ENCODE results near the gene RALGAPA2. TPM values are rescaled to one million over a fixed set of nuclear protein-coding genes. Genes with fewer than 3 reads are reported as not detected.

RALGAPA2 gene
- total RNA-seq, 2 experiments from 2014 or later: 21.8 to 22.8 TPM

DNA sequence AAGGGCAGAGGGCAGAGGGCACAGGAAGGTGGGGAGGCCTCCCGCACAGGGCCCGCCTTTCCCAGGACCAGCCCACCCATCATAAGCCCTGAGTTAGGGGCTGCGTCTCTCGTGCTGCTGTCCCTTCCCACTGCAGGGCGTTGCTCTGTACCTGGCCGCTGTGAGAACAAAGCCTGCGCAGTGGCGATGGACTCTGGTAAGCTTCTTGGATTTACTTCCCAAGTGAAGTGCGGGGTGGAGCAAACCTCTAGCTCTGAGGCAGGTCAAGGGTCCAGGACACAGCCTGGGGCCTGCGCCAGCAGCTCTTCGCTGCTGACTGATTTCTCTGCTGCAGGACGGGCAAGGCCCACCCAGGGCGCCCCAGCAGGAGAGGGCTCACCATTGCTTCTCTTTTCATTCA lies 320.7 kb downstream of the RALGAPA2 start:
- Mint-ChIP-seq H3K27ac (no peak overlapping the region), H3K9me3 (ENCODE audit: insufficient read depth) (no peaks in the 10 kb centered on the region), H3K4me1 (ENCODE audit: low read depth) (no peaks in the 10 kb centered on the region), H3K36me3 (ENCODE audit: low read depth) (no peaks in the 10 kb centered on the region), H3K4me3 (no peak overlapping the region), H3K27me3 (ENCODE audit: low read depth) (no peaks in the 10 kb centered on the region)
- ChIA-PET CTCF (interaction anchor here (1.0 kb wide), 1 partner anchor 15 kb away, joined by 3 read pairs; no protein-coding TSS in a partner anchor), POLR2A (no interaction called here)
- DNase-seq (no peak), ATAC-seq (no peak)

DNA sequence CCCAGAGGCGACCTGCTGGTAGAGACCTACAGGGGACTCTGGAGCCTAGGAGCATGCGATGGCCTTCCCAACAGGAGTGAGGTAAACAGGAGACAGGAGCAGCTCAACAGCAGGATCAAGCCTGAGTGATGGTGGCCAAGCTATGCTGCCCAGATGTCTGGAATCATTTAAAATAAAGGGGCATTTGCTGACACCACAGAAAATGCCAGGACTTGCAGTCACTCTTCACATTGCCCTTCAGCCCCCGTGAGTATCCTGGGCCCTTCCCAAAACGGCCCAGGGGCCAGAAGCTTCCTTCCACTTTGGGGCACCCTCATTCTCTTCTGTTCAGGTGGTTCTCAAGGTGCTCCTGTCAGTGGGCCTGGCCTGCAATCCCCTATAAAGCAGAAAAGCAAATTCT lies 321.3 kb downstream of the RALGAPA2 start:
- ATAC-seq: no peak
- CTCF ChIA-PET: interaction anchor here (1.0 kb wide), 1 partner anchor 16 kb away, joined by 3 read pairs; no protein-coding TSS in a partner anchor

DNA sequence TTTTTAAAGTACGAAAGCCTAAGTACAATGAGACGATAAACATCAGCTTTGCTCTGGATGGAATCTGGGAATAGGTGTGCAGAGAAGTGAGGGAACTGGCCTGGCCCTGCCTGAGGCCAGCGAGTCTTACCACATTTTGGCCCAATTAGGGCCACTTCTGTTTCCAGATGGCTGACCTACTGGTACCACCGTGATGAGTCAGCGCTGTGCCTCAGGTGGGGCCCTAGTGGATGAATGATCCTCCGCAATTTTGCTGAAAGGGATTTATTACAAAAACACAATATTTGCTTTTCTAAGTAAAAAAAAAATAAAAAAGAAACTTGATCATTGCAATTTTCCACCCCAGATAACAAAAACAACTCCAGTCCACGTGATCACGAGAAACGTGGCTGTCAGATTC lies 322.1 kb downstream of the RALGAPA2 start:
- no peak for DNase-seq
- no peak overlapping the region for H3K27ac Mint-ChIP-seq
- no peaks in the 10 kb centered on the region for H3K9me3 Mint-ChIP-seq (ENCODE audit: insufficient read depth)
- ATAC-seq: no peak
- no peaks in the 10 kb centered on the region for H3K4me1 Mint-ChIP-seq (ENCODE audit: low read depth)
- ChIA-PET POLR2A (no interaction called here), CTCF (no interaction called here)
- no peaks in the 10 kb centered on the region for H3K27me3 Mint-ChIP-seq (ENCODE audit: low read depth)
- no peaks in the 10 kb centered on the region for H3K36me3 Mint-ChIP-seq (ENCODE audit: low read depth)
- H3K4me3 Mint-ChIP-seq: no peak overlapping the region

More for the DNA sequence above, 321.3 kb downstream of the RALGAPA2 start:
- Mint-ChIP-seq H3K4me3 (no peak overlapping the region), H3K9me3 (ENCODE audit: insufficient read depth) (no peaks in the 10 kb centered on the region), H3K27me3 (ENCODE audit: low read depth) (no peaks in the 10 kb centered on the region), H3K36me3 (ENCODE audit: low read depth) (no peaks in the 10 kb centered on the region), H3K27ac (no peak overlapping the region), H3K4me1 (ENCODE audit: low read depth) (no peaks in the 10 kb centered on the region)
- DNase-seq: no peak
- POLR2A ChIA-PET: no interaction called here

DNA sequence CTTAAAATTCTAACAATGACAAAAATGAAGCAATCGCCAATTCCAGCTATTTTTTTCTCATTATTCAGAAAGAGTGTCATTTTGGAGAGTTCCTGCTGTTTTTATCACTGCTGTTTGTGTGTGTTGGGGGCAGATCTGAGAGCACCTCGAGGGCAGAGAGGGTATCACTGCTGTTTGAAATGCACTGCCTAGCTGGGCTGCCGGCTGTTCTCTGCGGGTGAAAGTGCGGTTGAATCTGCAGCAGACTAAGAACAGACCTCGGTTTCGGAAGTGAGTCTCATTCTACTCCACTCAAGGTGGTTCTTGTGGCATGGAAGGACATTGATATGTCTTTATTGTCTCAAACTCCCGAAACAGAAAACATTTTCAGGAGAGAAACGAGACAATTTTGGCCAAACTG lies 326.3 kb downstream of the RALGAPA2 start:
- Mint-ChIP-seq H3K4me1 (ENCODE audit: low read depth) (no peaks in the 10 kb centered on the region), H3K27me3 (ENCODE audit: low read depth) (peaks cover 4% of the 10 kb centered on the region), H3K36me3 (ENCODE audit: low read depth) (no peaks in the 10 kb centered on the region), H3K27ac (no peak overlapping the region), H3K4me3 (no peak overlapping the region), H3K9me3 (ENCODE audit: insufficient read depth) (no peaks in the 10 kb centered on the region)
- ChIA-PET POLR2A (no interaction called here), CTCF (no interaction called here)
- DNase-seq (no peak), ATAC-seq (no peak)

DNA sequence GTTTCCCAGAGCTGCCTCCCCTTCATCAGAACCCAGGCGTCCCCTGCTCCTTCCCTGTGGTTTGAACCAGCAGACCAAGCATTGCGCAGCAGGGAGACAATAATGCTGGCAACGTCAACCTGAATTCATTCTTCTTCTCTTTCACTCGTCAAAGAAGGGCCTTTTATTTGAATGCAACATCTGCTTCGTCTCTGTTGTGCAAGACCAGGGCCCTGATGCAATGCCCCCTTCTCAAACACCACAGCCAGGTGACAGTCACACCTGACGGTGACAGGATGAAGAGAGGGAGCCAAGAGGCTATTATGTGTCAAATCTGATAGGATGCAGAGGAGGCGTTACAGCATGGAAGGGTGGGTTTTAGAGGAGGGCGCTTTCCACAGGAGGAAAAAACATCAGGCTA lies 336.6 kb downstream of the RALGAPA2 start:
- ChIA-PET POLR2A (no interaction called here), CTCF (no interaction called here)
- no peak for DNase-seq
- H3K4me3 Mint-ChIP-seq: no peak overlapping the region
- H3K9me3 Mint-ChIP-seq (ENCODE audit: insufficient read depth): no peaks in the 10 kb centered on the region
- no peaks in the 10 kb centered on the region for H3K36me3 Mint-ChIP-seq (ENCODE audit: low read depth)
- no peak overlapping the region for H3K27ac Mint-ChIP-seq
- H3K27me3 Mint-ChIP-seq (ENCODE audit: low read depth): peaks cover 50% of the 10 kb centered on the region
- H3K4me1 Mint-ChIP-seq (ENCODE audit: low read depth): no peaks in the 10 kb centered on the region
- ATAC-seq: no peak

DNA sequence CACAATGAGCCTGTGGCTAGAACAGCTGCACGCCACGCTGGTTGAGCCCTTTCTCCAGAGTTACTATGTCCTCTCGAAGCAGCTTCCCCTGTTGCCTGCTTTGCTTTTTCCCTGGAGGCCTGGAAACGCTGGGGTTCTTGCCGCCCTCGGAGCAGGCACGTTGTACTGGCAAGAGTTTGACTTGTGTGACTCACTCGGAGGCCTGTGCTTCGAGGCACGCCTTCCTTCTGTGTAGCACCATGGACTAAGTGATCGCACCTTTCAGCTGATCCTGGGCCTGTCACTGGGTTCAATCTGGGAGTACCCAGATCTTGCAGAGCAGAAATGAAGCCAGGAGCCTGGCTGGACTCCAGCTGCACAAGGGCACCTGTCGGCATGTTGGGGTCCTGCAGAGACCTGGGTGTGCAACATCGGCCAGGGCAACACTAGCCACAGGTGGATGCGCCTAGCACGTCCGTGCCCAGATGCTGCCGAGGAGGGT lies 339.3 kb downstream of the RALGAPA2 start:
- peaks cover 3% of the 10 kb centered on the region for H3K36me3 Mint-ChIP-seq (ENCODE audit: low read depth)
- POLR2A ChIA-PET: no interaction called here
- H3K9me3 Mint-ChIP-seq (ENCODE audit: insufficient read depth): no peaks in the 10 kb centered on the region
- DNase-seq: no peak
- CTCF ChIA-PET: no interaction called here
- H3K27me3 Mint-ChIP-seq (ENCODE audit: low read depth): peaks cover 62% of the 10 kb centered on the region
- H3K4me1 Mint-ChIP-seq (ENCODE audit: low read depth): peaks cover 4% of the 10 kb centered on the region
- H3K27ac Mint-ChIP-seq: no peak overlapping the region
- no peak overlapping the region for H3K4me3 Mint-ChIP-seq
- no peak for ATAC-seq

DNA sequence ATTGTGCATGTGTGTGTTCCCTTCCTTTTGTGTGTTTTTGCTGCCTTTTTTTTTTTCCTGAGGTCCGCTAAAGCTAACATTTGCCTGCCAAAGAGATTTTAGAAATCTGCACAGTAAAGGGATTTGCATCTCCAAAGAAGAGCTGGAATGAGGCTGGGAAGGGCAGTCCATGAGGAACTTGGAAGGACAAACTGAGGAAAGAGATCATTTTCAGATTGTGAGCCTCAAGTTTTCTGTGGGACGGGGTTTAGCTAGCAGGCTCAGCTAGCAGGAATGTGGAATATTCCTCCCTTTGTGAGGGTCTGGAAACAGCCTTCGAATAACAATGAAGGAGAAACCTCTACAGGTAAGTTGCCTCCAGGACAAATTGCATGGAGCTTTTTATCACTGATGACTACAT lies 340.8 kb downstream of the RALGAPA2 start:
- CTCF ChIA-PET: no interaction called here

DNA sequence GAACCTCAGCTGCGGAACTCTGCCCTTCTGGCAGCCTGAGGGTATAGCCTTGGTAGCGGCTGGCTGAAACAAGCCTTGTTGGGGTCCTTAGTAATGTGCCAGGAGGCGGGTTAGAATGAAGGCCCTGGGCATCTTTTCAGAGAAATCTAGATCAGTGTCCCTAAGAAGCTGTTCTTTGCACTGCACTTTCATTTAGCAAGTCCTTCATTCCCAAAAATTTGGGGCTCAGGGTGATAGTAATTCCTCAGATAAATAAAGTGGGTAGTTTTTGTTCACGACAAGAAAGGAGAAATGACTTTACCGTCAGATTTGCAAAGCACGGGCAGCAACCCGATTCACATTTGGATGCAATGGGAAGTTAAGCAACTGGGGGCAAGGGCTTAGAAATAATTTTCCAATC lies 341.4 kb downstream of the RALGAPA2 start:
- no peak for DNase-seq
- Mint-ChIP-seq H3K9me3 (ENCODE audit: insufficient read depth) (no peaks in the 10 kb centered on the region), H3K4me3 (no peak overlapping the region), H3K36me3 (ENCODE audit: low read depth) (peaks cover 3% of the 10 kb centered on the region), H3K27ac (no peak overlapping the region), H3K27me3 (ENCODE audit: low read depth) (peaks cover 71% of the 10 kb centered on the region), H3K4me1 (ENCODE audit: low read depth) (peaks cover 6% of the 10 kb centered on the region)
- CTCF ChIA-PET: interaction anchor here (1.0 kb wide), 1 partner anchor 223 kb away, joined by 4 read pairs; no protein-coding TSS in a partner anchor
- POLR2A ChIA-PET: no interaction called here
- no peak for ATAC-seq

More for the DNA sequence above, 340.8 kb downstream of the RALGAPA2 start:
- Mint-ChIP-seq H3K9me3 (ENCODE audit: insufficient read depth) (no peaks in the 10 kb centered on the region), H3K4me3 (no peak overlapping the region), H3K4me1 (ENCODE audit: low read depth) (peaks cover 6% of the 10 kb centered on the region), H3K27me3 (ENCODE audit: low read depth) (peaks cover 69% of the 10 kb centered on the region), H3K27ac (no peak overlapping the region), H3K36me3 (ENCODE audit: low read depth) (peaks cover 3% of the 10 kb centered on the region)
- POLR2A ChIA-PET: no interaction called here
- ATAC-seq (no peak), DNase-seq (no peak)

DNA sequence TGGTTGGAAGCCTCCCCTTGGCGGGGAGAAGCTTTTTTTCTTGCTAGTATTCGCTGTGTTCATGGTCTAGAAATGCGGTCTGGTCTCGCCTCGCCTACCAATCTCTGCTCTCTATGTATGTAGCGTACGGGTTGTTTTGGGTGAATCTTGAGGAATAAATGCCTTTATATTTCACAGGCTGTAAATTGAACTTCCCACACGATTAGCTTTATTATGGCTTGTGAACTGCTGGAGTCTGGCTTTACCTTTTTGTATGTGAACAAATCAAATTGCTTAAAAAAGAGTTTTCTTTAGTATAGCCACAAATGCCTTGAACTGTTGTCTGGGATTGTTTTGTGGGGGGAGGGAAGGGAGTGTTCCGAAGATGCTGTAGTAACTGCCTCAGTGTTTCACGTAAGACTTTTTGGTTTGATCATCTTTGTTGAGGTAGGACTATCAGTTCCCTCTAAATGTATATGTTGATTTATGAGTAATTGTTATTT lies 342.3 kb downstream of the RALGAPA2 start:
- CTCF ChIA-PET: interaction anchor here (1.0 kb wide), 1 partner anchor 224 kb away, joined by 4 read pairs; no protein-coding TSS in a partner anchor
- peak overlapping the region; percentile 65 for H3K27ac Mint-ChIP-seq
- H3K27me3 Mint-ChIP-seq (ENCODE audit: low read depth): peaks cover 69% of the 10 kb centered on the region
- DNase-seq (no peak), ATAC-seq (no peak)
- no peaks in the 10 kb centered on the region for H3K9me3 Mint-ChIP-seq (ENCODE audit: insufficient read depth)
- POLR2A ChIA-PET: no interaction called here
- H3K36me3 Mint-ChIP-seq (ENCODE audit: low read depth): peaks cover 3% of the 10 kb centered on the region
- peak overlapping the region; percentile 48 for H3K4me3 Mint-ChIP-seq
- H3K4me1 Mint-ChIP-seq (ENCODE audit: low read depth): peaks cover 9% of the 10 kb centered on the region

DNA sequence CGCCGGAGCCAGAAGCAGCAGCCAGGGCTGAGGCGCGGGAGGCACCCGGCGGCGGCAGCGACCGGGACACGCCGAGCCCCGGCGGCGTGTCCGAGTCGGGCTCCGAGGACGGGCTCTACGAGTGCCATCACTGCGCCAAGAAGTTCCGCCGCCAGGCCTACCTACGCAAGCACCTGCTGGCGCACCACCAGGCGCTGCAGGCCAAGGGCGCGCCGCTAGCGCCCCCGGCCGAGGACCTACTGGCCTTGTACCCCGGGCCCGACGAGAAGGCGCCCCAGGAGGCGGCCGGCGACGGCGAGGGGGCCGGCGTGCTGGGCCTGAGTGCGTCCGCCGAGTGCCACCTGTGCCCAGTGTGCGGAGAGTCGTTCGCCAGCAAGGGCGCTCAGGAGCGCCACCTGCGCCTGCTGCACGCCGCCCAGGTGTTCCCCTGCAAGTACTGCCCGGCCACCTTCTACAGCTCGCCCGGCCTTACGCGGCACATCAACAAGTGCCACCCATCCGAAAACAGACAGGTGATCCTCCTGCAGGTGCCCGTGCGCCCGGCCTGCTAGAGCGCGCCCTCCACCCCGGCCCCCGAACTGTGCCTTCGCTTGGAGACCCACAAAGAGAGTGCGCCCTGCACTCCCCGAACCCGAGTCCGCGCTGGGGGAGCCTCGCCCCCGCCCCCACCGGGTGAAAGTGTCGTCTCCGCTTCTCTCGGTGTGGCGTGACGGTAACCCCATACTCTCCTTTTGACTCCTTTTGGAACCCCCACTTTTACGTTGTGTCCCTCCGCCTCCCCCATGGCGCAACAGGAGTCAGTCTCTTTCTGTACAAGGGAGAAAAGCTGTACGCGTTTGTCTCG lies 343.0 kb downstream of the RALGAPA2 start:
- DNase-seq: no peak
- peaks cover 9% of the 10 kb centered on the region for H3K4me1 Mint-ChIP-seq (ENCODE audit: low read depth)
- peak overlapping the region; percentile 65 for H3K27ac Mint-ChIP-seq
- H3K4me3 Mint-ChIP-seq: peak overlapping the region; percentile 48
- ChIA-PET CTCF (interaction anchor here (1.3 kb wide), 1 partner anchor 286 kb away, joined by 3 read pairs; no protein-coding TSS in a partner anchor), POLR2A (no interaction called here)
- ATAC-seq: no peak
- peaks cover 3% of the 10 kb centered on the region for H3K36me3 Mint-ChIP-seq (ENCODE audit: low read depth)
- peaks cover 66% of the 10 kb centered on the region for H3K27me3 Mint-ChIP-seq (ENCODE audit: low read depth)
- no peaks in the 10 kb centered on the region for H3K9me3 Mint-ChIP-seq (ENCODE audit: insufficient read depth)

DNA sequence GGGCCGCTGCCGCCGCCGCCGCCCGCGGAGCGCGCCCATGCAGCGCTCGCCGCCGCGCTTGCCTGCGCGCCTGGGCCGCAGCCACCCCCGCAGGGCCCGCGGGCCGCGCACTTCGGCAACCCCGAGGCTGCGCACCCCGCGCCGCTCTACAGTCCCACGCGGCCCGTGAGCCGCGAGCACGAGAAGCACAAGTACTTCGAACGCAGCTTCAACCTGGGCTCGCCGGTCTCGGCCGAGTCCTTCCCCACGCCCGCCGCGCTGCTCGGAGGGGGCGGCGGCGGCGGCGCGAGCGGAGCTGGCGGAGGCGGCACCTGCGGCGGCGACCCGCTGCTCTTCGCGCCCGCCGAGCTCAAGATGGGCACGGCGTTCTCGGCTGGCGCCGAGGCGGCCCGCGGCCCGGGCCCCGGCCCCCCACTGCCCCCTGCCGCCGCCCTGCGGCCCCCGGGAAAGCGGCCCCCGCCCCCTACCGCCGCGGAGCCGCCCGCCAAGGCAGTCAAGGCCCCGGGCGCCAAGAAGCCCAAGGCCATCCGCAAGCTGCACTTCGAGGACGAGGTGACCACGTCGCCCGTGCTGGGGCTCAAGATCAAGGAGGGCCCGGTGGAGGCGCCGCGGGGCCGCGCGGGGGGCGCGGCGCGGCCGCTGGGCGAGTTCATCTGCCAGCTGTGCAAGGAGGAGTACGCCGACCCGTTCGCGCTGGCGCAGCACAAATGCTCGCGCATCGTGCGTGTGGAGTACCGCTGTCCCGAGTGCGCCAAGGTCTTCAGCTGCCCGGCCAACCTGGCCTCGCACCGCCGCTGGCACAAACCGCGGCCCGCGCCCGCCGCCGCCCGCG lies 343.8 kb downstream of the RALGAPA2 start:
- Mint-ChIP-seq H3K4me3 (no peak overlapping the region), H3K27ac (no peak overlapping the region), H3K4me1 (ENCODE audit: low read depth) (peaks cover 13% of the 10 kb centered on the region), H3K9me3 (ENCODE audit: insufficient read depth) (no peaks in the 10 kb centered on the region), H3K27me3 (ENCODE audit: low read depth) (peaks cover 69% of the 10 kb centered on the region), H3K36me3 (ENCODE audit: low read depth) (peaks cover 3% of the 10 kb centered on the region)
- CTCF ChIA-PET: interaction anchor here (1.3 kb wide), 1 partner anchor 285 kb away, joined by 3 read pairs; no protein-coding TSS in a partner anchor
- ATAC-seq (peak; percentile 38), DNase-seq (no peak)
- POLR2A ChIA-PET: no interaction called here
